ENCODE results near the gene IER3IP1.

- TF ChIP-seq CTCF (conservative IDR thresholded peaks at IDR 0.05; ENCODE audit: low read length) (no peak), EZH2phosphoT487 (IDR thresholded peaks at IDR 0.05; ENCODE audit: borderline replicate concordance, low read depth, low read length) (no peak)
Measured at GRCh38 chr18:47187721-47188120, 11.6 kb upstream of the IER3IP1 start.
